Astrocyte (in vitro differentiated cells and primary cell): ENCODE results near the gene HBA2. TPM values are rescaled to one million over a fixed set of nuclear protein-coding genes. Genes with fewer than 3 reads are reported as not detected.

Source experiments
- DNase-seq: peaks from one replicate; pipeline ENCODE4 v3.0.0-alpha.2; 2010; ENCODE audit warnings: low read depth
- FAIRE-seq: peaks from 2 replicates; lab custom pipeline; 2011; peaks lifted over from hg19 to GRCh38; lab: Jason Lieb, UNC
- H2AFZ ChIP-seq: 2 replicates; pipeline ENCODE4 v1.6.0; 2012; ENCODE audit warnings: low read depth, low read length, inconsistent platforms
- H3K27ac ChIP-seq: 2 replicates; pipeline ENCODE4 v1.5.1; 2011; ENCODE audit warnings: low read depth, low read length, inconsistent platforms
- H3K27me3 ChIP-seq: 2 replicates; pipeline ENCODE4 v1.6.0; 2011; ENCODE audit warnings: low read length, inconsistent platforms; ENCODE audit not compliant: insufficient read depth
- H3K36me3 ChIP-seq: 2 replicates; pipeline ENCODE4 v1.5.1; 2011; ENCODE audit warnings: low read length, inconsistent platforms; ENCODE audit not compliant: insufficient read depth
- H3K4me1 ChIP-seq: 2 replicates; pipeline ENCODE4 v1.5.1; 2011; ENCODE audit warnings: low read length, inconsistent platforms; ENCODE audit not compliant: insufficient read depth
- H3K4me2 ChIP-seq: 2 replicates; pipeline ENCODE4 v1.6.0; 2012; ENCODE audit warnings: low read length, inconsistent platforms
- H3K4me3 ChIP-seq: 2 replicates; pipeline ENCODE4 v1.5.1; 2011; ENCODE audit warnings: low read depth, mild to moderate bottlenecking, low read length, inconsistent platforms; ENCODE audit not compliant: insufficient read depth
- H3K79me2 ChIP-seq: 2 replicates; pipeline ENCODE4 v1.6.0; 2012; ENCODE audit warnings: mild to moderate bottlenecking, low read length, inconsistent platforms; ENCODE audit not compliant: insufficient read depth
- H3K9ac ChIP-seq: 2 replicates; pipeline ENCODE4 v1.6.0; 2012; ENCODE audit warnings: mild to moderate bottlenecking, low read length, inconsistent platforms
- H3K9me3 ChIP-seq: 2 replicates; pipeline ENCODE4 v1.5.1; 2012; ENCODE audit warnings: low read depth, mild to moderate bottlenecking, low read length, inconsistent platforms; ENCODE audit not compliant: insufficient read depth
- H4K20me1 ChIP-seq: 2 replicates; pipeline ENCODE4 v1.6.0; 2012; ENCODE audit warnings: low read length, inconsistent platforms; ENCODE audit not compliant: insufficient read depth
- H3K27ac Mint-ChIP-seq: one replicate; pipeline ENCODE4 v1.8.0; 2021; ENCODE audit warnings: mild to moderate bottlenecking, mixed read lengths; ENCODE audit not compliant: unreplicated experiment
- H3K27me3 Mint-ChIP-seq: one replicate; pipeline ENCODE4 v1.8.0; 2021; ENCODE audit warnings: low read depth, mixed read lengths; ENCODE audit not compliant: unreplicated experiment
- H3K36me3 Mint-ChIP-seq: one replicate; pipeline ENCODE4 v1.8.0; 2021; ENCODE audit warnings: low read depth, mixed read lengths; ENCODE audit not compliant: unreplicated experiment
- H3K4me1 Mint-ChIP-seq: one replicate; pipeline ENCODE4 v1.8.0; 2021; ENCODE audit warnings: low read depth, mixed read lengths; ENCODE audit not compliant: unreplicated experiment
- H3K4me3 Mint-ChIP-seq: one replicate; pipeline ENCODE4 v1.8.0; 2021; ENCODE audit warnings: mild to moderate bottlenecking, moderate library complexity, mixed read lengths; ENCODE audit not compliant: unreplicated experiment
- H3K9me3 Mint-ChIP-seq: one replicate; pipeline ENCODE4 v1.8.0; 2021; ENCODE audit warnings: mild to moderate bottlenecking, mixed read lengths; ENCODE audit not compliant: unreplicated experiment
- CTCF ChIP-seq: IDR thresholded peaks from 2 replicates; pipeline ENCODE4 v1.5.1; 2011; ENCODE audit warnings: low read depth, mild to moderate bottlenecking, inconsistent platforms, low read length, moderate library complexity; ENCODE audit not compliant: insufficient read depth
- EZH2 ChIP-seq: IDR thresholded peaks from 2 replicates; pipeline ENCODE4 v1.6.1; 2012; ENCODE audit warnings: mild to moderate bottlenecking, low read length, inconsistent platforms; ENCODE audit not compliant: insufficient read depth
- total RNA-seq: library from RNA; stranded (reverse); gene quantifications from 2 replicates; pipeline ENCODE4 v1.2.1, GENCODE V29; 2021

HBA2 gene
- total RNA-seq, 1 donor from 2014 or later, result 1.4 TPM

DNA sequence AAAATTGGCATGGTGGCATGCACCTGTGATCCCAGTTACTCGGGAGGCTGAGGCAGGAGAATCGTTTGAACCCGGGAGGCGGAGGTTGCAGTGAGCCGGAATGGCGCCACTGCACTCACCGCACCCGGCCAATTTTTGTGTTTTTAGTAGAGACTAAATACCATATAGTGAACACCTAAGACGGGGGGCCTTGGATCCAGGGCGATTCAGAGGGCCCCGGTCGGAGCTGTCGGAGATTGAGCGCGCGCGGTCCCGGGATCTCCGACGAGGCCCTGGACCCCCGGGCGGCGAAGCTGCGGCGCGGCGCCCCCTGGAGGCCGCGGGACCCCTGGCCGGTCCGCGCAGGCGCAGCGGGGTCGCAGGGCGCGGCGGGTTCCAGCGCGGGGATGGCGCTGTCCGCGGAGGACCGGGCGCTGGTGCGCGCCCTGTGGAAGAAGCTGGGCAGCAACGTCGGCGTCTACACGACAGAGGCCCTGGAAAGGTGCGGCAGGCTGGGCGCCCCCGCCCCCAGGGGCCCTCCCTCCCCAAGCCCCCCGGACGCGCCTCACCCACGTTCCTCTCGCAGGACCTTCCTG, 7.5 kb downstream of the HBA2 start, which contains the start of gene HBQ1:
Gene HBQ1, plus strand, starts transcription at position 359 of the 575 bp plus-strand sequence. Its CDS starts 28 bp downstream, at position 387.
- DNase-seq, result no peak
- Histone ChIP-seq H3K27me3 (peaks cover 30% of the 10 kb centered on the region), H3K9me3 (no peaks in the 10 kb centered on the region), H3K4me2 (peak within 1 kb of the TSS; percentile 79), H3K4me3 (peak within 1 kb of the TSS; percentile 37), H2AFZ (no peak within 1 kb of the TSS), H3K4me1 (peaks cover 10% of the 10 kb centered on the region), H3K36me3 (peaks cover 2% of the 10 kb centered on the region), H3K79me2 (no peaks in the 10 kb centered on the region), H4K20me1 (peaks cover 40% of the 10 kb centered on the region), H3K27ac (no peak within 1 kb of the TSS), H3K9ac (no peak within 1 kb of the TSS)
- TF ChIP-seq EZH2 (no peak), CTCF (peak; percentile 28)
- no peaks in the 10 kb centered on the region for H3K9me3 Mint-ChIP-seq
- FAIRE-seq, result no peak
- no peaks in the 10 kb centered on the region for H3K4me1 Mint-ChIP-seq
- H3K36me3 Mint-ChIP-seq, result peaks cover 2% of the 10 kb centered on the region
- no peak within 1 kb of the TSS for H3K27ac Mint-ChIP-seq
- peaks cover 26% of the 10 kb centered on the region for H3K27me3 Mint-ChIP-seq
- peak within 1 kb of the TSS; percentile 69 for H3K4me3 Mint-ChIP-seq

- Histone ChIP-seq H3K4me1 (peaks cover 10% of the 10 kb centered on the region), H3K4me3 (peak overlapping the region; percentile 37), H3K79me2 (no peaks in the 10 kb centered on the region), H3K9me3 (no peaks in the 10 kb centered on the region), H4K20me1 (peaks cover 42% of the 10 kb centered on the region), H3K36me3 (peaks cover 2% of the 10 kb centered on the region), H3K9ac (no peak overlapping the region), H3K27ac (no peak overlapping the region), H3K4me2 (peak overlapping the region; percentile 79), H3K27me3 (peaks cover 25% of the 10 kb centered on the region), H2AFZ (no peak overlapping the region)
- Mint-ChIP-seq H3K9me3 (no peaks in the 10 kb centered on the region), H3K4me1 (no peaks in the 10 kb centered on the region), H3K27ac (no peak overlapping the region), H3K4me3 (peak overlapping the region; percentile 69), H3K27me3 (peaks cover 21% of the 10 kb centered on the region), H3K36me3 (peaks cover 2% of the 10 kb centered on the region)
- FAIRE-seq (no peak), DNase-seq (peak; percentile 27)
- TF ChIP-seq CTCF (no peak), EZH2 (no peak)
Measured at GRCh38 chr16:180681-181564, 8.2 kb downstream of the HBA2 start.
